ENCODE data around the gene SCNN1G. TPM values are rescaled to one million over a fixed set of nuclear protein-coding genes. Genes with fewer than 3 reads are reported as not detected.

SCNN1G gene
- total and polyA plus RNA-seq, 2 of the 13 experiments (the other 11 are each of a cell fraction or from before 2014, with no cell fraction given) = not detected

DNA sequence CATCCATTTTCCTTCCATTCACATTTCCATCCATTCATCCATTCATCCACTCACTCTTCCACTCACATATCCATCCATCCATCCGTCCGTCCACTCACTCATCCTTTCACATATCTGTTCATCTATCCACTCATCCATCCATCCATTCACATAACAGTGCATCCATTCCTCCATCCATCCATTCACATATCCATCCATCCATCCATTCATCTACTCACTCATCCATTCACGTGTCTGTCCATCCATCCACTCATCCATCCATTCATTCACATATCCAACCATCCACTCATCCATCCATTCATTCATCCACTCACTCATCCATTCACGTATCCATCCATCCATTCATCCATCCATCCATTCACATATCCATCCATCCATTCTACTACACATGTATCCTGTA is 42.6 kb downstream of the SCNN1G start (continued):
- TF ChIP-seq, protein P1, sequence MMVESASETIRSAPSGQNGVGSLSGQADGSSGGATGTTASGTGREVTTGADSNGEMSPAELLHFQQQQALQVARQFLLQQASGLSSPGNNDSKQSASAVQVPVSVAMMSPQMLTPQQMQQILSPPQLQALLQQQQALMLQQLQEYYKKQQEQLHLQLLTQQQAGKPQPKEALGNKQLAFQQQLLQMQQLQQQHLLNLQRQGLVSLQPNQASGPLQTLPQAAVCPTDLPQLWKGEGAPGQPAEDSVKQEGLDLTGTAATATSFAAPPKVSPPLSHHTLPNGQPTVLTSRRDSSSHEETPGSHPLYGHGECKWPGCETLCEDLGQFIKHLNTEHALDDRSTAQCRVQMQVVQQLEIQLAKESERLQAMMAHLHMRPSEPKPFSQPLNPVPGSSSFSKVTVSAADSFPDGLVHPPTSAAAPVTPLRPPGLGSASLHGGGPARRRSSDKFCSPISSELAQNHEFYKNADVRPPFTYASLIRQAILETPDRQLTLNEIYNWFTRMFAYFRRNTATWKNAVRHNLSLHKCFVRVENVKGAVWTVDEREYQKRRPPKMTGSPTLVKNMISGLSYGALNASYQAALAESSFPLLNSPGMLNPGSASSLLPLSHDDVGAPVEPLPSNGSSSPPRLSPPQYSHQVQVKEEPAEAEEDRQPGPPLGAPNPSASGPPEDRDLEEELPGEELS (CRISPR knock-in tag; IDR thresholded peaks at IDR 0.05) = no peak
- no peak for TF ChIP-seq TEAD2 (CRISPR knock-in tag; IDR thresholded peaks at IDR 0.05)
- TF ChIP-seq, protein P2, sequence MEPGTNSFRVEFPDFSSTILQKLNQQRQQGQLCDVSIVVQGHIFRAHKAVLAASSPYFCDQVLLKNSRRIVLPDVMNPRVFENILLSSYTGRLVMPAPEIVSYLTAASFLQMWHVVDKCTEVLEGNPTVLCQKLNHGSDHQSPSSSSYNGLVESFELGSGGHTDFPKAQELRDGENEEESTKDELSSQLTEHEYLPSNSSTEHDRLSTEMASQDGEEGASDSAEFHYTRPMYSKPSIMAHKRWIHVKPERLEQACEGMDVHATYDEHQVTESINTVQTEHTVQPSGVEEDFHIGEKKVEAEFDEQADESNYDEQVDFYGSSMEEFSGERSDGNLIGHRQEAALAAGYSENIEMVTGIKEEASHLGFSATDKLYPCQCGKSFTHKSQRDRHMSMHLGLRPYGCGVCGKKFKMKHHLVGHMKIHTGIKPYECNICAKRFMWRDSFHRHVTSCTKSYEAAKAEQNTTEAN (CRISPR knock-in tag; conservative IDR thresholded peaks at IDR 0.05) = no peak
- no peak for TF ChIP-seq ETV5 (CRISPR knock-in tag; IDR thresholded peaks at IDR 0.05; ENCODE audit: borderline replicate concordance)
- TF ChIP-seq XRCC5 (optimal IDR thresholded peaks at IDR 0.05; ENCODE audit: low read length) = no peak
- TF ChIP-seq ZNF547 (CRISPR knock-in tag; IDR thresholded peaks at IDR 0.05) = no peak

DNA sequence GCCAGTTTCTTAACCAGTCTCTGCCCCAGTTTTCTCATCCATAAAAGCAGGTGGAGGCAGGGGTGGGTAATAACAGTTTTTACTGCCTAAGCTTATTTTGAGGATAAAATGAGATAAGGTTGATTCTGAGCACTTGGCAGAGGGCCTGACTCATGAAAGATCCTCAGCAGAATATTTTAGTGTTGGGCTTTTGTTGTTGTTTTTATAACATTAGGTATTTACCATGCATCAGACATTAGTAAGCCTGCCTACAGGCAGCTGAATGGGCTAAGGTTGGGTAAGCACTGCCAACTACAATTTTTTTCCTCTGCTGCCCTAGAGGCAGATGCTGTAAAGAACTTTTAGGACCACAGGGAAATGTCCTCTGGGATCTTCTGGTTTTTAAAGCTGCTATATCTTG is 43.1 kb downstream of the SCNN1G start:
- H3K4me2 ChIP-seq (ENCODE audit: low read depth, low read length) = no peak overlapping the region
- CTCF ChIA-PET (ENCODE audit: low intra/inter-chr PET ratio, low total read pairs) = no interaction called here
- ATAC-seq = no peak
- POLR2A ChIA-PET = no interaction called here
- H3K27ac ChIP-seq (ENCODE audit: extremely low read length, insufficient read depth, low read length) = no peak overlapping the region
- H2AFZ ChIP-seq (ENCODE audit: low read length) = no peak overlapping the region
- FAIRE-seq = no peak
- H3K9me3 ChIP-seq (ENCODE audit: low read length) = no peaks in the 10 kb centered on the region
- intact Hi-C loops (cut with micrococcal nuclease; ENCODE audit: unreplicated experiment) = no loop called here
- in situ Hi-C loops (cut with HindIII; ENCODE audit: extremely low pct_ligation_motif_present, low pct_unique_long_range_greater_than_20kb) = no loop called here
- H3K27me3 ChIP-seq (ENCODE audit: control insufficient read depth in 1 of 2, insufficient read depth in 2 of 2, low read length in 2 of 2) = peaks cover 3 to 16% of the 10 kb centered on the region in 2 experiments; a peak in 3 of 5 replicates
- H3K9ac ChIP-seq (ENCODE audit: insufficient read depth, low read depth, low read length) = no peak overlapping the region
- no peak overlapping the region for H3K4me3 ChIP-seq (replicated peaks in 1 of 3; ENCODE audit: insufficient read depth in 1 of 3, low read depth in 2 of 3, low read length in 3 of 3)
- TF ChIP-seq KDM4B (CRISPR knock-in tag; IDR thresholded peaks at IDR 0.05) = no peak
- TF ChIP-seq, protein P3, sequence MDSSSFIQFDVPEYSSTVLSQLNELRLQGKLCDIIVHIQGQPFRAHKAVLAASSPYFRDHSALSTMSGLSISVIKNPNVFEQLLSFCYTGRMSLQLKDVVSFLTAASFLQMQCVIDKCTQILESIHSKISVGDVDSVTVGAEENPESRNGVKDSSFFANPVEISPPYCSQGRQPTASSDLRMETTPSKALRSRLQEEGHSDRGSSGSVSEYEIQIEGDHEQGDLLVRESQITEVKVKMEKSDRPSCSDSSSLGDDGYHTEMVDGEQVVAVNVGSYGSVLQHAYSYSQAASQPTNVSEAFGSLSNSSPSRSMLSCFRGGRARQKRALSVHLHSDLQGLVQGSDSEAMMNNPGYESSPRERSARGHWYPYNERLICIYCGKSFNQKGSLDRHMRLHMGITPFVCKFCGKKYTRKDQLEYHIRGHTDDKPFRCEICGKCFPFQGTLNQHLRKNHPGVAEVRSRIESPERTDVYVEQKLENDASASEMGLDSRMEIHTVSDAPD (CRISPR knock-in tag; IDR thresholded peaks at IDR 0.05) = no peak
- no peak for TF ChIP-seq DPF2 (CRISPR knock-in tag; IDR thresholded peaks at IDR 0.05; ENCODE audit: borderline replicate concordance, low read depth)
- TF ChIP-seq AGO1 (IDR thresholded peaks at IDR 0.05; ENCODE audit: low read depth, low read length, poor library complexity, severe bottlenecking) = no peak
- TF ChIP-seq NR3C1 (CRISPR knock-in tag; IDR thresholded peaks at IDR 0.05) = no peak
- no peak for TF ChIP-seq ZNF782 (CRISPR knock-in tag; IDR thresholded peaks at IDR 0.05; ENCODE audit: borderline replicate concordance)
- no peaks in the 10 kb centered on the region for H3K36me3 ChIP-seq (replicated peaks in 1 of 2; ENCODE audit: control insufficient read depth in 1 of 2, insufficient read depth in 2 of 2, low read length in 2 of 2)
- BruUV-seq (replicated peaks) = no TSS peak
- H3K4me1 ChIP-seq (ENCODE audit: insufficient read depth, low read length) = no peaks in the 10 kb centered on the region
- no peaks in the 10 kb centered on the region for H3K79me2 ChIP-seq (ENCODE audit: insufficient read depth, low read length)
- no peaks in the 10 kb centered on the region for H4K20me1 ChIP-seq (ENCODE audit: insufficient read depth, low read length)
- no peak for DNase-seq (ENCODE audit: low spot score)

Data from HepG2 (cell line).